ENCODE results near the gene PLXDC1.

PLXDC1 gene

GRCh38 chr17:39194985-39195524 lies 43.6 kb upstream of the PLXDC1 start:
- TF ChIP-seq FOXP2 (optimal IDR thresholded peaks at IDR 0.05; ENCODE audit: borderline replicate concordance, extremely low read depth, extremely low read length, insufficient read depth), result no peak
- TF ChIP-seq TAF1 (IDR thresholded peaks at IDR 0.05; ENCODE audit: borderline replicate concordance, insufficient read depth, low read length), result no peak
- TF ChIP-seq REST (IDR thresholded peaks at IDR 0.05; ENCODE audit: insufficient read depth in 1 of 2, low read depth in 2 of 2, low read length in 2 of 2), result no peak

GRCh38 chr17:39194089-39194984 lies 42.9 kb upstream of the PLXDC1 start:
- no peak for TF ChIP-seq REST (IDR thresholded peaks at IDR 0.05; ENCODE audit: insufficient read depth in 1 of 2, low read depth in 2 of 2, low read length in 2 of 2)
- no peak for TF ChIP-seq TAF1 (IDR thresholded peaks at IDR 0.05; ENCODE audit: borderline replicate concordance, insufficient read depth, low read length)
- no peak for TF ChIP-seq FOXP2 (optimal IDR thresholded peaks at IDR 0.05; ENCODE audit: borderline replicate concordance, extremely low read depth, extremely low read length, insufficient read depth)
- TF ChIP-seq SIN3A (IDR thresholded peaks at IDR 0.05; ENCODE audit: borderline replicate concordance, insufficient read depth, low read length), result no peak
- no peak for TF ChIP-seq POLR2AphosphoS5 (IDR thresholded peaks at IDR 0.05; ENCODE audit: low read depth, low read length)

GRCh38 chr17:39193346-39193745 lies 41.9 kb upstream of the PLXDC1 start:
- TF ChIP-seq FOXP2 (optimal IDR thresholded peaks at IDR 0.05; ENCODE audit: borderline replicate concordance, extremely low read depth, extremely low read length, insufficient read depth) (no peak), SIN3A (IDR thresholded peaks at IDR 0.05; ENCODE audit: borderline replicate concordance, insufficient read depth, low read length) (no peak), POLR2AphosphoS5 (IDR thresholded peaks at IDR 0.05; ENCODE audit: low read depth, low read length) (no peak), REST (IDR thresholded peaks at IDR 0.05; ENCODE audit: insufficient read depth in 1 of 2, low read depth in 2 of 2, low read length in 2 of 2) (no peak)

- TF ChIP-seq POLR2AphosphoS5 (IDR thresholded peaks at IDR 0.05; ENCODE audit: low read depth, low read length) (no peak), FOXP2 (optimal IDR thresholded peaks at IDR 0.05; ENCODE audit: borderline replicate concordance, extremely low read depth, extremely low read length, insufficient read depth) (no peak), TAF1 (IDR thresholded peaks at IDR 0.05; ENCODE audit: borderline replicate concordance, insufficient read depth, low read length) (no peak), SIN3A (IDR thresholded peaks at IDR 0.05; ENCODE audit: borderline replicate concordance, insufficient read depth, low read length) (no peak), REST (IDR thresholded peaks at IDR 0.05; ENCODE audit: insufficient read depth in 1 of 2, low read depth in 2 of 2, low read length in 2 of 2) (no peak)
Observed at GRCh38 chr17:39192901-39193300, 41.5 kb upstream of the PLXDC1 start.
